HG03045 (cell line): ENCODE results near the gene KRTAP4-5.
"Not testable (repeated sequence)": the region's sequence is repeated elsewhere in the genome, so short reads cannot be mapped to it uniquely, and the experiment has no call there.

ENCODE experiments used
- ATAC-seq: cut with Tn5 transposase; IDR thresholded peaks from one replicate; pipeline ENCODE4 v1.9.1; 2021; ENCODE audit warnings: mild to moderate bottlenecking, moderate library complexity; ENCODE audit not compliant: unreplicated experiment

The KRTAP4-5 gene

GRCh38 chr17:41111151-41111885, 38.3 kb downstream of the KRTAP4-5 start:
- ATAC-seq, result no peak

DNA sequence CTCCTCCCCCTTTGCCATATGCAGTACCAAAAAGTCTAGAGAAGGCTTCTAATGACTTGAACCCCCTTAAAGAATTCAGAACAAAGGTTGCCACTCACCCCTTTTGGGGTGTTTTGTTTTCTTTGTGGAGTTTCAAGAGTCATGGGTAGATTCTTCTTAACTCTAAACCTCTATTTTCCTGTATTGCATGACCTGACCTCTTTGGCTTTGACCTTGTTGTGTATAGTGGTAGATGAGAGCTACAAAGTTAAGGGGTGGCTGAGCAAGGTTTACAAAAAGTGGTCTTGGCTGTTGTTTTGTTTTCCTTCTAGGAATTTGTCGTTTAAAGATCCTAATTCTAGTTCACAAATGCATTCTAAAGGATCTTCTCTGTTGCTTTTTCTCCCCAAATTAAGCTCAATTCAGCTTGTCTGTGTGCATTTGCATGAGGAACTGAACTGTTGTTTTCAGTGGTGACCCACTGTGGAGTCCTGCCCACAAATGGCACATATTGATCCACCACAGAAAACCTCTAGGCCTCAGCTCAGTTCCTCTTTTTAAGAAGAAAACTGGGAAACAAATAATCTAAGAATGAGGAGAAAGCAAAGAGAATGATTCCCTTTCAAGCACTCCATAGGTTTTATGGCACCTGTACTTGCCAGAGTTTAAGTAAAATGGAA, 40.8 kb downstream of the KRTAP4-5 start:
- not testable (repeated sequence) for ATAC-seq

GRCh38 chr17:41107941-41108450, 41.6 kb downstream of the KRTAP4-5 start:
- ATAC-seq, result no peak

- not testable (repeated sequence) for ATAC-seq
Measured at GRCh38 chr17:41105347-41105746, 44.3 kb downstream of the KRTAP4-5 start, which contains the start of gene KRTAP4-9. Gene KRTAP4-9, plus strand, starts transcription at chr17:41105389. Its CDS starts 0 bp downstream, at chr17:41105389.

GRCh38 chr17:41104386-41105038, 45.1 kb downstream of the KRTAP4-5 start:
- not testable (repeated sequence) for ATAC-seq

DNA sequence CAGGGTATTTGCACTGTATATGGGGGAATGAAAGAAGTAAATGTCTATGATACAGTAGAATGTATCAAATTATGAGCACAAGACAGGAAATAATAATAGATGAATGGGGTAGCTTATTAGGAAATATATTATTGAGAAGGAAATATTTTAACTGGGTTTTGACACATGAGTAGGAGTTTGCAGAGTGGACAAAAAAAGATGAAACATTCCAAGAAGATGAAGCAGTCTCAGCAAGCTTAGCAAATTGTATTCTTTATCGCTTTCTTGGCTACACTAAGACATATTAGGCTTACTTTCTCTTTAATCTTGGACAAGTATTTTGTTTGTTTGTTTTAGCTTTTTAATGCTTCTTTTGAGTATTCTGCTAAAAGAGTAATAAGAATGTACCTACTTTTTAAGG, 45.7 kb downstream of the KRTAP4-5 start:
- no peak for ATAC-seq

DNA sequence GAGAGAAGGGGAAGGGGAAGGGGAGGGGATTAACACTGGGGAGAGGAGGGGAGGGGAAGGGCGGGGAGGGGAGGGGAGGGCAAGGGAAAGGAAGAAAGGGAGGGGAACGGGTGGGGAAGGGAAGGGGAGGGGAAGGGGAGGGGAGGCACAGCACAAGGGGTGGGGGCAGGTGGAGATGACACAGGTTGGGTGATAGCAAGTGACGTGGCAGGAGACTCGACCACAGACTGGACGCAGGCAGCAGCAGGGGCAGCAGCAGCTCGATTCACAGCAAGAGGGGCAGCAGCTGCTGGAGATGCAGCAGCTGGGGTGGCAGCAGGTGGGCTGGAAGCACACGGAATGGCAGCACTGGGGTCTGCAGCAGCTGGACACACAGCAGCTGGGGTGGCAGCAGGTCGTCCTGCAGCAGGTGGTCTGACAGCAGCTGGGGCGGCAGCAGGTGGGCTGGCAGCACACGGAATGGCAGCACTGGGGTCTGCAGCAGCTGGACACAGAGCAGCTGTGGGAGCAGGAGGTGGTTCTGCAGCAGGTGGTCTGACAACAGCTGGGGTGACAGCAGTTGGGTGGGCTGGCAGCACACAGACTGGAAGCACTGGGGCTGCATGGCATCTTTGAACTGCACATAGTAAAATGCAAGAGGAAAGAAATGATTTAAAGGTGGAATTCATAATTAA, 47.9 kb downstream of the KRTAP4-5 start, which contains the start of gene KRTAP4-16:
Gene KRTAP4-16 (minus strand): TSS at position 624 of the 674 bp plus-strand sequence. CDS start 0 bp downstream, at position 624.
- ATAC-seq, result no peak

- ATAC-seq, result not testable (repeated sequence)
Measured at GRCh38 chr17:41099682-41100480, 49.7 kb downstream of the KRTAP4-5 start.
